GM19438 (cell line): ENCODE results near the gene DZIP1.
A peak's percentile ranks its signal among the peaks of the same experiment; 100 is the strongest.
"Not testable (repeated sequence)": the region's sequence is repeated elsewhere in the genome, so short reads cannot be mapped to it uniquely, and the experiment has no call there.

Experiments used
- ATAC-seq: cut with Tn5 transposase; IDR thresholded peaks from one replicate; pipeline ENCODE4 v1.9.1; 2021; ENCODE audit warnings: low read depth; ENCODE audit not compliant: unreplicated experiment

The DZIP1 gene, protein sequence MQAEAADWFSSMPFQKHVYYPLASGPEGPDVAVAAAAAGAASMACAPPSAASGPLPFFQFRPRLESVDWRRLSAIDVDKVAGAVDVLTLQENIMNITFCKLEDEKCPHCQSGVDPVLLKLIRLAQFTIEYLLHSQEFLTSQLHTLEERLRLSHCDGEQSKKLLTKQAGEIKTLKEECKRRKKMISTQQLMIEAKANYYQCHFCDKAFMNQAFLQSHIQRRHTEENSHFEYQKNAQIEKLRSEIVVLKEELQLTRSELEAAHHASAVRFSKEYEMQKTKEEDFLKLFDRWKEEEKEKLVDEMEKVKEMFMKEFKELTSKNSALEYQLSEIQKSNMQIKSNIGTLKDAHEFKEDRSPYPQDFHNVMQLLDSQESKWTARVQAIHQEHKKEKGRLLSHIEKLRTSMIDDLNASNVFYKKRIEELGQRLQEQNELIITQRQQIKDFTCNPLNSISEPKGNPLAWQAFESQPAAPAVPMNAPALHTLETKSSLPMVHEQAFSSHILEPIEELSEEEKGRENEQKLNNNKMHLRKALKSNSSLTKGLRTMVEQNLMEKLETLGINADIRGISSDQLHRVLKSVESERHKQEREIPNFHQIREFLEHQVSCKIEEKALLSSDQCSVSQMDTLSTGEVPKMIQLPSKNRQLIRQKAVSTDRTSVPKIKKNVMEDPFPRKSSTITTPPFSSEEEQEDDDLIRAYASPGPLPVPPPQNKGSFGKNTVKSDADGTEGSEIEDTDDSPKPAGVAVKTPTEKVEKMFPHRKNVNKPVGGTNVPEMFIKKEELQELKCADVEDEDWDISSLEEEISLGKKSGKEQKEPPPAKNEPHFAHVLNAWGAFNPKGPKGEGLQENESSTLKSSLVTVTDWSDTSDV

DNA sequence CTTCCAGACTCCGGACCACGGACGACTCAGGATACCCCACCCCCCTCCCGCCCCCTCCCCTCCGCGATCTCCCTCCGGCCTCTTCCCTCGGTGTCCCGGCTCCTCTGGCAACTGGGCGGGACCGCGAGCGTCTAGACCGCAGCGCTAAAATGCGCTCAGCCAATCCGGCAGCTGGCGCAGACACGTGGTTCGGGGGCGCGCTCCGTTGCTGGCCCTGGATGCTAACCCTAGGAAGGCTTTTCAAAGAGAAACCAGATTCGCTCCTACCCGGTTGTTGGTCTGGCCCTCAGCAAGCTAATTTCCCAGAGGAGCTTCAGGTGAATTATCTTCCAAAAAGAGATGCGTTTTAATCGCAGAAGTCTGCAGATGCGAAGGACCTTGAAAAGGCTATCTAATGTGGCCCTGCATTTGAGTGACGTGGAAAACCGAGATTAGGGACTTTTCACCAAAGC lies at the start of gene DZIP1:
DZIP1 (minus strand) TSS at position 106 of the 452 bp plus-strand sequence. CDS start 2,677 bp downstream, outside the sequence.
- ATAC-seq: peak; percentile 89

DNA sequence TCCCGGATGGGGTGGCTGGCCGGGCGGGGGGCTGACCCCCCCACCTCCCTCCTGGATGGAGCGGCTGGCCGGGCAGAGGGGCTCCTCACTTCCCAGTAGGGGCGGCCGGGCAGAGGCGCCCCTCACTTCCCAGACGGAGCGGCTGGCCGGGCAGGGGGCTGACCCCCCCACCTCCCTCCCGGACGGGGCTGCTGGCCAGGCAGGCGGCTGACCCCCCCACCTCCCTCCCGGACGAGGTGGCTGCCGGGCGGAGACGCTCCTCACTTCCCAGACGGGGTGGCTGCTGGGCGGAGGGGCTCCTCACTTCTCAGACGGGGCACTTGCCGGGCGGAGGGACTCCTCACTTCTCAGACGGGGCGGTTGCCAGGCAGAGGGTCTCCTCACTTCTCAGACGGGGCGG lies 46.5 kb upstream of the DZIP1 start:
- ATAC-seq: not testable (repeated sequence)

DNA sequence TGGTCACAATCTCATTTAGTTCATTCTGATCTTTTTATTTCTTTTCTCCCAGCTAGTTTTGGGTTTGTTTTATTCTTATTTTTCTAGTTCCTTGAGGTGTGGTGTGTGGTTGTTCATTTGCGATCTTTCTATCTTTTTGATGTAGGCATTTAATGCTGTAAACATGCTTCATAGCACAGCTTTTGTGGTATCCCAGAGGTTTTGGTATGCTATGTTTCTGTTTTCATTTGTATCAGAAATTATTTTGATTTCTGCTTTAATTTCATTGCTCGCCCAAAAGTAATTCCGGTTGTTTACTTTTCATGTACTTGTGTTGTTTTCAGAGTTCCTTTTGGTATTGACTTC lies 45.0 kb upstream of the DZIP1 start:
- ATAC-seq: no peak

DNA sequence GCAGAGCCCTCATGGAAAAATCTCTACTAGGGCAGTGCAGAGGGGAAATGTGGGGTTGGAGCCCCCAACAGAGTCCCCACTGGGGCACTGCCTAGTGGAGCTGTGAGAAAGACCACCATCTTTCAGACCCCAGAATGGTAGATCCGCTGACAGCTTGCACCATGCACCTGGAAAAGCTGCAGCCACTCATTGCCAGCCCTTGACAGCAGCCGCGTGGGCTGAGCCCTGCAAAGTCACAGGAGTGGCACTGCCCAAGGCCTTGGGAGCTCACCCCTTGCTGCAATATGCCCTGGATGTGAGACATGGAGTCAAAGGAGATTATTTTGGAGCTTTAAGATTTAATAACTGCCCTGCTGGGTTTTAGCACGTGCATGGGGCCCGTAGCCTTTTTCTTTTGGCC lies 40.5 kb upstream of the DZIP1 start:
- ATAC-seq: not testable (repeated sequence)

DNA sequence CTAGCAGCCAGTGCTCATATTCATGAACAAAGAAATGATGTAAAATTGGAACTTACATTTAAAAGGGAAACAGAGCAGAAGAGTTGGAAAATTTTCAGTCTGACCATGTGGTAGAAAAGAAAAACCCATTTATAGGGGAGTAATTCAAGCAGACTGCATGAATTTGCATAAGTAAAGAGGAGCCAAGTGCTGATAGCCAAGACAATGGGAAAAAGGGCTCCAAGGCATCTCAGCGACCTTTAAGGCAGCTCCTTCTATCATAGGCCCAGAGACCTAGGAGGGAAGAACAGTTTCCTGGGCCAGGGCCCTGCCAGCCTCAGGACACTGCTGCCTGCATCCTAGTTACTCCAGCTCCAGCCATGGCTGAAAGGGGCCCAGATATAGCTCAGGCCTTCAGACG lies 39.9 kb upstream of the DZIP1 start:
- no peak for ATAC-seq

DNA sequence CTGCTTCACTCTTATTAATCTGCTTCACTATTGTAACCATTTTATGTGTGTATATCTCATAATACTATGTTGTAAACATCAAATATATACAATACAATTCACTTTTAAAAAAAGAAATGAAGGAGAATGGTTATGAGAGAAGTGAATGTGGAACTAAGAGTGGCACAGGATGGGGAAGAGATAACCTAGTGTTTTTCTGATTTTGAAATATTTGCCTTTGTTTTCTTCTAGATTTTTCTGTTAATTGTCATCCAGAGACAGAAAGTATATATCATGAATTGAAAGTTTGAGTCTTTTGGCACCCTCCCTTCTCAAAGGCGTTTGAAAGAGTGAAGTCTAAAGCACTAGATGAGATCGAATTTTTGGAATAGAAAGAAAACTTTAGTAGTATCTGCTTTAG lies 35.2 kb upstream of the DZIP1 start:
- ATAC-seq: no peak

DNA sequence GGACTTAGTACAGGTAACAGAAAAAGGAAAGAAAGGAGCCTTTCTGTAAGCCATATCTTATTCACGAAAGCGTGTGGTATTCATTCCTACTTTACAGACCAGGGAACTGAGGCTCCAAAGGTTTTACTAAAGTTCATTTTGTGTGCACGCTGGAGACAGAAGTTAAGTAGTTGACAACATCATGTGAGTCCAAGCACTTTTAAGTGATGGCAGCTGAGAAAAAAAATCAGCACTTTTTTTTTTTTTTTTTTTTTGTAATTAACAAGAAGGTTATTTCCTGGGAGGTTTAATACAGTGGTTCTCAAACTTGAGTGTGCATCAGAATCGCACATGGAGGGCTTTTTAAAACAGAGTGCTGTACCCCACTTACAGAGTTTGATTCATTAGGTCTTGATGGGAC lies 34.5 kb upstream of the DZIP1 start:
- no peak for ATAC-seq

DNA sequence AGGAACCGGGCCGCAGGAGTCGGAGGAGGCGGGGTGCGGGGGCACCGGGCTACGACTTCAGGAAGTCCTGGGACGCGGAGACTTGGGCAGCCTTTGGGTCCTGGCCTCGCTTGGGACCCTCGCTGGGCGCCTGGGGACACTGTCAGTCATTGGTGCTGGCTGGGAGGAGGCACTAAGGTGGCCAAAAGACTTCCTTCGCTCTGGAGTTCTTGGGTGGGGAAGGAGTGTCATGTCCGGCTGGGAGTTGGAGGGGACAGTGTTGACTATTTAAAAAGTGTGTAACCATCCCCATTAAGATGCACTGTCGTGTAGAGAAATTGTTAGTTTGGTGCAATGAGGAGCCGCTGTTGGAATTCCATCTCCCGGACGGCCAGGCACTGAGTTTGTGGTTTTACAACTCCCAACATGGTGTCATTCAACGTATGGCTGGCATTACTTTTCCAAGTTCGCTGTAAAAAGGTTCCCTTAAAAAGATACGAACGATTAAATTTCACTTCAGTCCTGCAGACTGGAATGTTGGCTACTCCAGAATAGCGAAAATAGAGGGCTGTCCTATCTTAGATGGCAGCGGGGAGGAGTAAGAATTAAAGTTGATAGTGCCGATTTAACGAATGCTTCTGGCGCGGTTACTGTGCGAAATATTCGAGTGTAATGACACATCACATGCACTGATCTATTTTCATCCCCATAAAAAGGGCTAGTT lies 33.2 kb upstream of the DZIP1 start:
- peak; percentile 10 for ATAC-seq

DNA sequence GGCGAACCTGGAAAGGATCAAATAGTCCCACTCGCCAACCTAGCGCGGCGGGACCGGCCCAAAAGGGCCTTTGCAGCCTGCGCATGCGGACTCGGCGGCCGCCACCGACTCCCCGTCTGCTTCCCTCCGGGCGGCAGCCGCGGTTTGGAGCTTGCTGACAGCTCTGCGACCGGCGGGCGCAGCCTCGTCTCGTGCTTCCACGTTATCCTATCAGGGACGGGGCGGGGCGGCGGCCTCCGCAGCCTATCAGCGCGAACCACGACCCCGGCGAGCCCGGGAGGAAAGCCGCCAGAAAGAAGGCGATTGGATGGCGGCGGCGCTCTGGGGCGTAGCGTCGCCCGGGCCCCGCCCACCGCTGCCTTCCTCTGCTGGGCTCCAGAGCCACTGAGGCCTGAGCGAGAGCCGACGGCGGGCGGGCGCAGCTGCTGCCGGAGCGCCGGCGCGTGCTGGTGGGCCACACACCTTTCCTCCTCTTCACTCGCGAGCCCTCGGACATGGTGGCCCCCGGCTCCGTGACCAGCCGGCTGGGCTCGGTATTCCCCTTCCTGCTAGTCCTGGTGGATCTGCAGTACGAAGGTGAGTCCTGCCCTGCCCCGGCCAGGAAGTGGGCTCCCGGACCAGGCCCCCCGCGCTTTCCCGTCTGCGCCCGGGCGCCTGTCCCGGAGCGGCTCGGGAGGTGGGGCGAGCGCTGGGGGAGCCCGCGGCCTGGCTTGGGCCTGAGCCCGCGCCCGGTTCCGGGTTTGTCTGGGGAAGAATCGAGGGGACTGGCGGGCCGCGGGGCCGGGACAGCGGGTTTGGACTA lies 32.5 kb upstream of the DZIP1 start, which contains the start of gene DNAJC3:
DNAJC3 (plus strand) TSS at position 378 of the 802 bp plus-strand sequence; CDS start at position 495, 117 bp downstream.
- peak; percentile 93 for ATAC-seq

DNA sequence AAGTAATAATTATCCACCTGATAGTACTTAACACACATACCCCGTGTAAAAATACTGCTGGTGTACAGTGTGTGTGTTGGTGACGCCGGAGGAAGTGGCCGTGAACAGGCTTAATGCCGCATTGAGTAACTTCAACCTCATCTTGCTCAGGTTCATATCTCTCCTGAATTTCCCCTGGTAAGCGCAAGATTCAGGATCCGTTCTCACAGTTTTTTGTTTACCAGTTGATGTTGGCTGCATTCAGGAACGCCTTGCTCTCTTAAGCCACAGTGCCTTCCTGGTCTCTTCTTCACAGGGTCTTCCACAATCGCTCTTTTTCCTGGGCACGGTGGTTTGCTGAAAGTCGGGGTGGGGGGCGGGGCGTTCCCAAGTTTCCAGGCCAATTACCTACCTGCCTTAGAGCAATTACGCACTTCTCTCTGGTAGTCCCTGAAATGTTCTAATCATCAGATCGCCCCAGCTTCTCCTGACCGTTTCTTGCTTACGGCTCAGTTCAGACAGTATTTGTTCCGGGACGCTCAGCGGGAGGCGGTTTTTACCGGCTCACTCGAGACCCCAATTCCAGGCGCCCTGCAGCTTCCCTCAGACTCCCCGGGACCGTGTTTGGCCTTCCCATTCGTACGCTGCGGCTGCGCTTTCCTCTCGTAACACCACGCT lies 31.7 kb upstream of the DZIP1 start:
- ATAC-seq: peak; percentile 14

DNA sequence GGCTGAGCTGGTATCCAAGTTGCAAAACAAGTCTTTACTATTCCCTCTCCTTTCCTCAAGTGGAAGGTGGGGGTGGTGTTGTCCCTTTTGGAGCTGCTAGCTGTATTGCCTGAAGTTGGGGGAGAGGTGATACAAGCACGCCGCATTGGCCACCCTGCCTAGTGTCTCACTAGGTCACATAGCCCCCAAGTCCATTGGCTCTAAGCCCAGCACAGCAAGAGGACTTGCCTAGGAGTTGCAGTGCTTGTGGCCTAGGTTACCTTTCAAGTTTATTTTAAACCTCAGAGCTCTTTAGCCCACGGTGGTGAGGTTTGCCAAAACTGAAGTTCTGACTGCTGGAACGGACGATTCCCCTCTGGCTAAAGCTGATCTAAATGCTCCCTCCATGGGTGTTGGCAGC lies 27.1 kb upstream of the DZIP1 start:
- ATAC-seq: no peak

DNA sequence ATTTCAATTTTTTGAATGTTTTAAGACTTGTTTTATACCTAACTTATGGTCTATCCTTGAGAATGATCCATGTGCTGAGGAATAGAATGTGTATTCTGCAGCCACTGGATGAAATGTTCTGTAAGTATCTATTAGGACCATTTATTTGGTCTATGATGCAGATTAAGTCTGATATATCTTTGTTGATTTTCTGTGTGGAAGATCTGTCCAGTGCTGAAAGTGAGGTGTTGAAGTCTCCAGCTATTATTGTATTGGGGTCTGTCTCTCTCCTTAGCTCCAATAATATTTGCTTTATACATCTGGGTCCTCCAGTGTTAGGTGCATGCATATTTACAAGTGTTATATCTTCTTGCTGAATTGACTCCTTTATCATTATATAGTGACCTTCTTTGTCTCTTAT lies 22.7 kb upstream of the DZIP1 start:
- ATAC-seq: not testable (repeated sequence)

DNA sequence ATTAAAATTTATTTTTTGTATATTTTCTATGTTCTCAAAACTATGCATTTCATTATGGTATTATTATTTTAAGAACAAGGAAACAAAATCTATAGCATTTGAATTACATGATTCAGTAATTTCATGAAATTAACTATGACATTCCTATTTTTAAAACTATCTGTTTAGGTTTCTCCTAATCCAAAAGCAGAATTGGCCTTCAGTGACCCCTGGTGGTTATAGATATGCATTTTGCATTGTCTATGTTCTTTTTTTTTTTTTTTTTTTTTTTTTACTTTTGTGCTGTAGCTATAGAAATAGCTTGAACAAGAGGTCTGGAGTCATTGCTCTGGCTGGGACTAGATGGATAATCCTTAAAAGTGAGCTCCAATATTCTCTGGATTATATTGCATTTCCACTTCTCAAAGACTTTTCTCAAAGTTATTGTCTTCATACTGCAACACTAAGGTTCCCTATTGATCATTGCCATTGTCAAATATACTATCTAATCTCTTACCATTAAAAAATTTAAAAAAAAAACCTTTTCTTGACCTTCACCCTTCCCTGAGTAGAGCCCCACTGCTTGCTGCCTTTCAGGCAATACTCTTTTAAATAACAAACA lies 16.6 kb upstream of the DZIP1 start:
- ATAC-seq: no peak

DNA sequence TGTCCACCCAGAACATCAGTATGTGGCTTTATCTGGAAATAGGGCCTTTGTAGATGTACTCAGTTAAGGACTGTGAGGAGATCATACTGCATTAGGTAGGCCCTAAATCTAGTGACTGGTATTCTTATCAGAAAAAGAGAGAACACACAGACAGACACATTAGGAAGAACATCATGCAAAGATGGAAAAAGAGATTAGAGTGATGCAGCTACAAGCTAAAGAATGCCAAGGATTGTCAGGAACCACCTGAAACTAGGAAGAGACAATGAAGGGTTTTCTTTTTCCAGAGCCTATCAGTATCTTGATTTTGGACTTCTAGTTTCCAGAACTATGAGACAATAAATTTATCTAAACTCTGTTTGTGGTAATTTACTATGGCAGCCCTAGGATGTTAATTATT lies 15.0 kb upstream of the DZIP1 start:
- no peak for ATAC-seq

DNA sequence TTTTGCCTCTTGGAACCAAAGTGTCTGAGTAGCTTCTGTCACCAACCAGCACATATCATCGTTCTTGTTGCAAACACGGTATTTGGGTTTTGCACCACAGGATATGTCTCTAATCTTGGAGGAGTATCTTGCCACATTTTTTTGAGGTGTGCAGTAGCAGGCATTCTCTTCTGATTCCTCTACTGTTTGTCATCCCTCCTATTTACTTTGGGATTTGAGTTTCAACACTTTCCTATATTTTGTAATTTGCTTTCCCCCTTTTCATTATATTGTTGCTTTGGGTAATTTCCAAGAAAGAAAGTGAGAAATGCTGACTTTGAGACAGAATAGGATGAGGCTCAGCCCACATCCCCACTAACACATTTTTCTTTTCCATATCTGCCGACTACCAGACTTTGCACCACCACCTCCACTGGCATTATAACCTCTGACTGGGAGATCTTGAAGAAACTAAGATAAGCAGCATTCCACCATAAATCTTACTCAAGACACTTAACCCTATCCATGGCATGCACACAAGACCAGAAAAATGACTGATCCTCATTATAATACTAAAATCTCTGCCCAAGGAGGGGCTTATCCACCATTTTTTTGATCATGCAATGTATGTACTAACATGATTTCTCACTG lies 12.0 kb upstream of the DZIP1 start:
- no peak for ATAC-seq

DNA sequence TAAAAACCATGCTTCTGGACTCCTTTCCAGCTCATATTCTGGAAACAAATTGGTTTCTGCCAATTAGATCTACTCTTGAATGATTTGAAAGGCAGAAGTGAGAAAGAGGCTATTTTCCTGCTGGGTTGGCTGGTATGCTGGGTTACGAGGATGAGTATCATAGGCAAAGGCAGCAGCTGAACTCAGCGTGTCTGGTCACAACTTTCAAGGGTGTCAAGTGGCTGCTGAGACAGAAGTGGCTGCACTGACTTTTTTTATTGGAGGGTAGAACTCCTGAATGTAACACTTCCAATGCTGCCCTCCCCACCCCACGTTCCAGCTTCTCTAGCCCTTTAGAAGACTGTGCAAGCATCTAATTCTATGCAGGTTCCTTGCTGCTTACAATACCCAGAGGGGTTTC lies 8.3 kb upstream of the DZIP1 start:
- no peak for ATAC-seq

DNA sequence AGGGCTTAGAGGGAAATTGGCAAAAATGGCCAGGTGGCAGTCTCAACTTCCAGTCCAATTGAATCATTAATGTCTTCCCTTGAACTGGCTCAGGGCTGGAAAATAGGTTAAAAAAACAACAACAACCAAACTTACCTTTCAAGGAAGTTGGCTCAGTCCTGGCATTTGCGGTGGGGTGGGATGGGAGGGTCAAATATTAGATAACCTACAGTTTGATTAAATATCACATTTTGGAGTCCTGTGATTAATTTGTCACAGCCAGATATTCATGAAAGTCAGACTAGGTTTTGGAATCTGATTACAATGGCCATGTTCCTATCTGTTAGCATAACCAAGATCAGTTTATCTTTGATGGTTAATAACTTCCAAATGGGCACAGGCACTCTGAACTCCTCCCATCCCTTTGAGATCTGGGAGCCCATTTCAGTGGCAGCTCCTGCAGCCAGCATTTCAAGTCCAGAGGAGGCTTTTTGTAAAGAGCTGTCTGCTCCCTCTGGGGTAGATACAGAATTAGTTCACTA lies 7.8 kb upstream of the DZIP1 start:
- no peak for ATAC-seq

DNA sequence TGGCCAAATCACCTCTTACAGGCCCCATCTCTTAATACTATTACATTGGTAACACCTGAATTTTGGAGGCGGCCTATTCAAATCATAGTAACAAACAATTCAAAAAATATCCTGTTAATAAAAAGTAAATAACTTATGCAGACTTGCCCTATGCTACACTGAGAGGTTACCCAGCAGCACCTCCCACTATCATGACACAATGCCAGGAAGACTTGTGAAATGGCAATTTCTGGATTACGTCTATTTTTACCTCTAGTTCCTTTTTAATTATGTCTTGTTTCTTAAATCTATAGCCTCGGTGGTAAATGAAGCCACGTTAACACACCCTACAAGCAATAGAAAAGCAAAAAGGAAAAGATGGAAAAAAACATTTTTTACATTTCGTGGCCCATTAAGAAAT lies 6.2 kb upstream of the DZIP1 start:
- no peak for ATAC-seq

DNA sequence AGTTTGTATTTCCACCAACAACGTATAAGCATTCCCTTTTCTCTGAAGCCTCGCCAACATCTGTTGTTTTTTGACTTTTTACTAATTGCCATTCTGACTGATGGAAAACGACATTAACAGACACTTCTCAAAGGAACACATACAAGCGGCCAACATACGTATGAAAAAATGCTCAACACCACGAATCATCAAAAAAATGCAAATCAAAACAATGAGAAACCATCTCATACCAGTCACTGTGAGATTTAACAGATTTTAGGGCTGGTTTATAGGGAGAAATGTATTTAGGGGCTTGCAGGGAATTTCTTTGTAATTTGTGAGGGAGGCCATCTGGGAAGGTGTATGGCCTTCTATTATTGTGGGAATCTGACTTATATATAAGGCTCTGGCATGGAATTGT lies 2.8 kb upstream of the DZIP1 start:
- no peak for ATAC-seq
